ENCODE data around the gene ALPI. TPM values are rescaled to one million over a fixed set of nuclear protein-coding genes. Genes with fewer than 3 reads are reported as not detected.
"Not testable (repeated sequence)": the region's sequence is repeated elsewhere in the genome, so short reads cannot be mapped to it uniquely, and the experiment has no call there.

ALPI gene
- total RNA-seq, 1 experiment from 2014 or later, result not detected

GRCh38 chr2:232443047-232443446 is 12.9 kb upstream of the ALPI start:
- H3K4me3 ChIP-seq (ENCODE audit: low read depth in 2 of 2, low read length in 2 of 2); BruUV-seq (replicated peaks); H3K27ac ChIP-seq (ENCODE audit: low read length); intact Hi-C loops (cut with micrococcal nuclease; ENCODE audit: unreplicated experiment); H3K27me3 ChIP-seq (ENCODE audit: control insufficient read depth, insufficient read depth, low read length); ATAC-seq; H3K4me1 ChIP-seq (ENCODE audit: control insufficient read depth, insufficient read depth, low read length); H3K36me3 ChIP-seq (ENCODE audit: control insufficient read depth, insufficient read depth, low read length); H3K9me3 ChIP-seq (ENCODE audit: control insufficient read depth, insufficient read depth, low read depth, low read length); in situ Hi-C loops (cut with HindIII; ENCODE audit: low pct_unique_long_range_greater_than_20kb, low sequenced_read_pairs); POLR2A ChIA-PET; DNase-seq (ENCODE audit: low read depth, low spot score): not testable (repeated sequence)
- CTCF ChIA-PET, result interaction anchor here (0.6 kb wide), 1 partner anchor 58 kb away, joined by 3 read pairs; no protein-coding TSS in a partner anchor

- H3K4me3 ChIP-seq (ENCODE audit: low read depth in 2 of 2, low read length in 2 of 2); ATAC-seq; H3K4me1 ChIP-seq (ENCODE audit: control insufficient read depth, insufficient read depth, low read length); BruUV-seq (replicated peaks); H3K27ac ChIP-seq (ENCODE audit: low read length); POLR2A ChIA-PET; intact Hi-C loops (cut with micrococcal nuclease; ENCODE audit: unreplicated experiment); H3K36me3 ChIP-seq (ENCODE audit: control insufficient read depth, insufficient read depth, low read length); in situ Hi-C loops (cut with HindIII; ENCODE audit: low pct_unique_long_range_greater_than_20kb, low sequenced_read_pairs); DNase-seq (ENCODE audit: low read depth, low spot score); H3K9me3 ChIP-seq (ENCODE audit: control insufficient read depth, insufficient read depth, low read depth, low read length); H3K27me3 ChIP-seq (ENCODE audit: control insufficient read depth, insufficient read depth, low read length): not testable (repeated sequence)
- CTCF ChIA-PET, result interaction anchor here (0.6 to 1.0 kb wide), 2 partner anchors 74 to 79 kb away, joined by 5 to 16 read pairs; no protein-coding TSS in a partner anchor
Observed at GRCh38 chr2:232443669-232444408, 12.1 kb upstream of the ALPI start.

- Histone ChIP-seq H3K9me3 (ENCODE audit: control insufficient read depth, insufficient read depth, low read depth, low read length) (no peaks in the 10 kb centered on the region), H3K4me1 (ENCODE audit: control insufficient read depth, insufficient read depth, low read length) (no peaks in the 10 kb centered on the region; the same call in none of the 2 replicates), H3K27ac (ENCODE audit: low read length) (no peak overlapping the region; the same call in 1 of the 2 replicates), H3K27me3 (ENCODE audit: control insufficient read depth, insufficient read depth, low read length) (no peaks in the 10 kb centered on the region), H3K4me3 (ENCODE audit: low read depth in 2 of 2, low read length in 2 of 2) (no peak overlapping the region), H3K36me3 (ENCODE audit: control insufficient read depth, insufficient read depth, low read length) (no peaks in the 10 kb centered on the region)
- POLR2A ChIA-PET, result no interaction called here
- ATAC-seq (peak; percentile 48), DNase-seq (ENCODE audit: low read depth, low spot score) (peak; percentile 27)
- BruUV-seq (replicated peaks), result no TSS peak
- in situ Hi-C loops (cut with HindIII; ENCODE audit: low pct_unique_long_range_greater_than_20kb, low sequenced_read_pairs), result no loop called here
- CTCF ChIA-PET, result interaction anchor here (0.6 to 1.0 kb wide), 3 partner anchors 73 to 638 kb away, joined by 4 to 16 read pairs (median 5); no protein-coding TSS in a partner anchor
- TF ChIP-seq TCF7L2 (IDR thresholded peaks at IDR 0.05; ENCODE audit: low read depth, low read length), result no peak
- no peak for TF ChIP-seq REST (IDR thresholded peaks at IDR 0.05; ENCODE audit: insufficient read depth in 1 of 2, low read depth in 2 of 2, low read length in 1 of 2)
- no peak for TF ChIP-seq SIN3A (IDR thresholded peaks at IDR 0.05; ENCODE audit: borderline replicate concordance, insufficient read depth, low read depth, low read length)
- TF ChIP-seq CTCF (IDR thresholded peaks at IDR 0.05), result peak; percentile 86
- intact Hi-C loops (cut with micrococcal nuclease; ENCODE audit: unreplicated experiment), result no loop called here
Observed at GRCh38 chr2:232444409-232445148, 11.4 kb upstream of the ALPI start.

- H3K36me3 ChIP-seq (ENCODE audit: control insufficient read depth, insufficient read depth, low read length); in situ Hi-C loops (cut with HindIII; ENCODE audit: low pct_unique_long_range_greater_than_20kb, low sequenced_read_pairs); H3K4me3 ChIP-seq (ENCODE audit: low read depth in 2 of 2, low read length in 2 of 2); H3K27me3 ChIP-seq (ENCODE audit: control insufficient read depth, insufficient read depth, low read length); ATAC-seq; intact Hi-C loops (cut with micrococcal nuclease; ENCODE audit: unreplicated experiment); BruUV-seq (replicated peaks); H3K9me3 ChIP-seq (ENCODE audit: control insufficient read depth, insufficient read depth, low read depth, low read length); POLR2A ChIA-PET; H3K4me1 ChIP-seq (ENCODE audit: control insufficient read depth, insufficient read depth, low read length); DNase-seq (ENCODE audit: low read depth, low spot score); H3K27ac ChIP-seq (ENCODE audit: low read length): not testable (repeated sequence)
- CTCF ChIA-PET, result interaction anchor here (0.6 kb wide), 1 partner anchor 639 kb away, joined by 4 read pairs; no protein-coding TSS in a partner anchor
Observed at GRCh38 chr2:232445149-232445885, 10.6 kb upstream of the ALPI start.
